Measurements from ENCODE around the gene ADAMTSL1. TPM values are rescaled to one million over a fixed set of nuclear protein-coding genes. Genes with fewer than 3 reads are reported as not detected.

ADAMTSL1 gene
- total RNA-seq, 4 donors from 2014 or later, result 13.3 to 39.7 (median 27.2) TPM

- peaks cover 9 to 18% of the 10 kb centered on the region in 2 donors for H3K9me3 ChIP-seq
- TF ChIP-seq EP300 (IDR thresholded peaks at IDR 0.05; ENCODE audit: low read depth) (no peak), POLR2AphosphoS5 (IDR thresholded peaks at IDR 0.05) (no peak)
- no peaks in the 10 kb centered on the region for H3K36me3 ChIP-seq
- intact Hi-C loops (cut with DNase I; ENCODE audit: low total_unique reads), result no loop called here
- H3K4me1 ChIP-seq, result no peaks in the 10 kb centered on the region
- in situ Hi-C loops (cut with MboI; ENCODE audit: low pct_ligation_motif_present in 1 of 4, low pct_unique_long_range_greater_than_20kb in 1 of 4, low sequenced_read_pairs in 3 of 4), result no loop called here
- no peaks in the 10 kb centered on the region for H3K27me3 ChIP-seq
- no peak overlapping the region for H3K27ac ChIP-seq
- DNase-seq, result no peak
- no peak overlapping the region for H3K4me3 ChIP-seq
Measured at GRCh38 chr9:18896004-18896403, 422.1 kb downstream of the ADAMTSL1 start.

GRCh38 chr9:18896531-18897179 lies 422.7 kb downstream of the ADAMTSL1 start:
- intact Hi-C loops (cut with DNase I; ENCODE audit: low total_unique reads) (no loop called here), in situ Hi-C loops (cut with MboI; ENCODE audit: low pct_ligation_motif_present in 1 of 4, low pct_unique_long_range_greater_than_20kb in 1 of 4, low sequenced_read_pairs in 3 of 4) (no loop called here)
- H3K4me1 ChIP-seq, result no peaks in the 10 kb centered on the region
- H3K27ac ChIP-seq, result no peak overlapping the region
- no peak for TF ChIP-seq POLR2A (IDR thresholded peaks at IDR 0.05)
- no peak for TF ChIP-seq POLR2AphosphoS5 (IDR thresholded peaks at IDR 0.05)
- no peak for TF ChIP-seq CTCF (IDR thresholded peaks at IDR 0.05)
- TF ChIP-seq EP300 (IDR thresholded peaks at IDR 0.05; ENCODE audit: low read depth), result no peak
- H3K27me3 ChIP-seq, result no peaks in the 10 kb centered on the region
- H3K36me3 ChIP-seq, result no peaks in the 10 kb centered on the region
- 92% methylated on average over 2 of the region's 2 CpGs; no CpG with 5 or more reads in 1 of the 2 donors for WGBS, 2 donors (ENCODE audit: low coverage in 1 of 2)
- no peak overlapping the region for H3K4me3 ChIP-seq
- peaks cover 16 to 18% of the 10 kb centered on the region in 2 donors for H3K9me3 ChIP-seq
- no peak for DNase-seq

GRCh38 chr9:18903450-18903849 lies 429.5 kb downstream of the ADAMTSL1 start:
- Histone ChIP-seq H3K9me3 (peaks cover 0 to 9% of the 10 kb centered on the region in 2 donors), H3K27me3 (no peaks in the 10 kb centered on the region), H3K36me3 (no peaks in the 10 kb centered on the region), H3K4me3 (no peak overlapping the region), H3K27ac (no peak overlapping the region), H3K4me1 (no peaks in the 10 kb centered on the region)
- in situ Hi-C loops (cut with MboI; ENCODE audit: low pct_ligation_motif_present in 1 of 4, low pct_unique_long_range_greater_than_20kb in 1 of 4, low sequenced_read_pairs in 3 of 4) (no loop called here), intact Hi-C loops (cut with DNase I; ENCODE audit: low total_unique reads) (no loop called here)
- 87 to 92% methylated on average over 2 of the region's 2 CpGs for WGBS, 2 donors (ENCODE audit: low coverage in 1 of 2)
- TF ChIP-seq POLR2A (IDR thresholded peaks at IDR 0.05) (no peak), EP300 (IDR thresholded peaks at IDR 0.05; ENCODE audit: low read depth) (no peak), POLR2AphosphoS5 (IDR thresholded peaks at IDR 0.05) (no peak), CTCF (IDR thresholded peaks at IDR 0.05) (no peak)
- no peak for DNase-seq

GRCh38 chr9:18905028-18905882 lies 431.3 kb downstream of the ADAMTSL1 start:
- intact Hi-C loops (cut with DNase I; ENCODE audit: low total_unique reads), result no loop called here
- H3K4me1 ChIP-seq, result no peaks in the 10 kb centered on the region
- WGBS, 2 donors (ENCODE audit: low coverage in 1 of 2), result 81 to 83% methylated on average over 3 to 11 of the region's 11 CpGs
- no peak overlapping the region for H3K4me3 ChIP-seq
- TF ChIP-seq POLR2AphosphoS5 (IDR thresholded peaks at IDR 0.05), result no peak
- TF ChIP-seq CTCF (IDR thresholded peaks at IDR 0.05), result no peak
- TF ChIP-seq EP300 (IDR thresholded peaks at IDR 0.05; ENCODE audit: low read depth), result no peak
- no peak for TF ChIP-seq POLR2A (IDR thresholded peaks at IDR 0.05)
- in situ Hi-C loops (cut with MboI; ENCODE audit: low pct_ligation_motif_present in 1 of 4, low pct_unique_long_range_greater_than_20kb in 1 of 4, low sequenced_read_pairs in 3 of 4), result no loop called here
- H3K36me3 ChIP-seq, result no peaks in the 10 kb centered on the region
- H3K27me3 ChIP-seq, result no peaks in the 10 kb centered on the region
- peaks cover 0 to 9% of the 10 kb centered on the region in 2 donors for H3K9me3 ChIP-seq
- DNase-seq, result no peak
- H3K27ac ChIP-seq, result no peak overlapping the region

Measured in transverse colon (tissue), 4 donors.